HCT116 (cell line): ENCODE results near the gene SPATA19. TPM values are rescaled to one million over a fixed set of nuclear protein-coding genes. Genes with fewer than 3 reads are reported as not detected.

Experiments
- ATAC-seq: fragments of 200-7000 bp; cut with Tn5 transposase; 2 replicates; pipeline ENCODE4 v1.9.1; 2020; ENCODE audit warnings: mild to moderate bottlenecking, moderate library complexity
- BruUV-seq: library from RNA; stranded (reverse); fragments of 400-500 nt; replicated peaks from 2 replicates; lab custom pipeline; 2021; lab: Mats Ljungman, UMichigan
- CTCF ChIA-PET: fragments of 300-600 bp; sonication (Branson Sonifier 250); formaldehyde crosslinking; loops from one replicate; lab custom pipeline; 2021; ENCODE audit warnings: antibody characterized with exemption; lab: Charles Lee
- POLR2A ChIA-PET: fragments of 300-600, 350-600 bp; sonication (Branson Sonifier 250); formaldehyde crosslinking; loops from one replicate; lab custom pipeline; 2021; ENCODE audit warnings: antibody characterized with exemption; lab: Charles Lee
- RAD21 ChIA-PET, 2 experiments: fragments of 300-600 bp; sonication (Branson Sonifier 250); formaldehyde crosslinking; loops; one replicate each; lab custom pipeline; 2023; ENCODE audit warnings: low total read pairs in 2 of 2; ENCODE audit not compliant: uncharacterized antibody in 2 of 2, unreplicated experiment in 2 of 2, low non-redundant PET in 1 of 2; lab: Charles Lee
- DNase-seq: peaks from one replicate; pipeline ENCODE4 v3.0.0-alpha.2; 2010; ENCODE audit warnings: low read depth, low spot score
- H2AFZ ChIP-seq: fragments of 200-600 bp; shearing (Covaris generic), sonication (generic); 2 replicates; pipeline ENCODE4 v1.6.1; 2017; ENCODE audit warnings: low read depth, mixed run types, mixed read lengths, antibody characterized with exemption, low read length; ENCODE audit not compliant: poor library complexity, severe bottlenecking
- H3K27ac ChIP-seq: 2 replicates; pipeline ENCODE4 v1.5.1; 2012; ENCODE audit warnings: low read depth, low read length
- H3K27me3 ChIP-seq: fragments of 200-600 bp; sonication (generic); 2 replicates; pipeline ENCODE4 v1.6.1; 2016; ENCODE audit warnings: mixed run types, low read length, mixed read lengths; ENCODE audit not compliant: insufficient read depth
- H3K36me3 ChIP-seq, 2 experiments: fragments of 200-500 bp in 1 of 2; fragments of 200-600 bp in 1 of 2; sonication (Bioruptor generic) in 1 of 2; sonication (generic) in 1 of 2; 2 replicates each; pipeline versions ENCODE4 v1.5.1 to v1.6.1; 2014 to 2016; ENCODE audit warnings: low read length in 2 of 2, inconsistent platforms in 1 of 2, mixed read lengths in 1 of 2, mixed run types in 1 of 2; ENCODE audit not compliant: insufficient read depth in 2 of 2, control insufficient read depth in 1 of 2
- H3K4me1 ChIP-seq, 2 experiments: fragments of 200-600 bp in 1 of 2; sonication (generic) in 1 of 2; 2 replicates each; pipeline versions ENCODE4 v1.5.1 to v1.6.1; 2012 to 2017; ENCODE audit warnings: low read length in 2 of 2, inconsistent platforms in 1 of 2, mild to moderate bottlenecking in 1 of 2, mixed read lengths in 1 of 2, mixed run types in 1 of 2, moderate library complexity in 1 of 2; ENCODE audit not compliant: insufficient read depth in 2 of 2, control insufficient read depth in 1 of 2
- H3K4me2 ChIP-seq: fragments of 200-600 bp; sonication (generic); 2 replicates; pipeline ENCODE4 v1.6.1; 2017; ENCODE audit warnings: mixed run types, low read length, mixed read lengths
- H3K4me3 ChIP-seq, 2 experiments: fragments of 200-600 bp in 1 of 2; sonication (generic) in 1 of 2; replicated peaks in 1 of 2; 2 replicates each; pipeline ENCODE4 v1.5.1; 2011 to 2016; ENCODE audit warnings: low read length in 2 of 2, control low read depth in 1 of 2, low read depth in 1 of 2, mild to moderate bottlenecking in 1 of 2, mixed read lengths in 1 of 2, mixed run types in 1 of 2
- H3K79me2 ChIP-seq: fragments of 200-600 bp; sonication (generic); 2 replicates; pipeline ENCODE4 v1.6.1; 2017; ENCODE audit warnings: mild to moderate bottlenecking, mixed run types, low read length, moderate library complexity, mixed read lengths; ENCODE audit not compliant: insufficient read depth
- H3K9ac ChIP-seq: fragments of 200-600 bp; sonication (generic); 2 replicates; pipeline ENCODE4 v1.6.1; 2016; ENCODE audit warnings: low read length, mixed read lengths
- H3K9me2 ChIP-seq: fragments of 200-600 bp; sonication (generic), shearing (Covaris generic); 2 replicates; pipeline ENCODE4 v1.6.1; 2017; ENCODE audit warnings: mixed run types, mild to moderate bottlenecking, moderate library complexity; ENCODE audit not compliant: insufficient read depth
- H3K9me3 ChIP-seq, 2 experiments: fragments of 200-500 bp in 1 of 2; fragments of 200-600 bp in 1 of 2; sonication (Bioruptor generic) in 1 of 2; sonication (generic) in 1 of 2; 2 replicates each; pipeline ENCODE4 v1.6.1; 2014 to 2017; ENCODE audit warnings: low read length in 2 of 2, mixed read lengths in 2 of 2, inconsistent platforms in 1 of 2, low read depth in 1 of 2, mild to moderate bottlenecking in 1 of 2, mixed run types in 1 of 2, moderate library complexity in 1 of 2; ENCODE audit not compliant: control insufficient read depth in 1 of 2, insufficient read depth in 1 of 2
- H4K20me1 ChIP-seq: fragments of 200-600 bp; sonication (generic), shearing (Covaris generic); 2 replicates; pipeline ENCODE4 v1.6.1; 2017; ENCODE audit warnings: mixed run types, mild to moderate bottlenecking, moderate library complexity; ENCODE audit not compliant: insufficient read depth
- EGR1 ChIP-seq: IDR thresholded peaks from 2 replicates; pipeline ENCODE4 v1.6.1; 2012; ENCODE audit warnings: low read depth
- intact Hi-C: fragments of 100-400 bp; cut with micrococcal nuclease; formaldehyde crosslinking; loops from 2 replicates; pipeline ENCODE4 v1.10.0; 2022
- total RNA-seq: library from RNA; stranded (reverse); gene quantifications from one replicate; pipeline ENCODE4 v1.2.1, GENCODE V29; 2021; ENCODE audit not compliant: unreplicated experiment
- TF ChIP-seq, protein P1 (sequence below), 3 experiments: fragments of 200-600 bp in 1 of 3; sonication (generic) in 1 of 3; IDR thresholded peaks in 2 of 3; conservative IDR thresholded peaks in 1 of 3; 2 replicates each; pipeline ENCODE4 v1.5.1; 2012 to 2017; ENCODE audit warnings: low read depth in 2 of 3, low read length in 2 of 3, antibody characterized with exemption in 1 of 3, borderline replicate concordance in 1 of 3, control low read depth in 1 of 3, mild to moderate bottlenecking in 1 of 3, mixed read lengths in 1 of 3, mixed run types in 1 of 3, moderate library complexity in 1 of 3; ENCODE audit not compliant: insufficient read depth in 1 of 3

Gene SPATA19
- total RNA-seq, 1 experiment from 2014 or later, result not detected

DNA sequence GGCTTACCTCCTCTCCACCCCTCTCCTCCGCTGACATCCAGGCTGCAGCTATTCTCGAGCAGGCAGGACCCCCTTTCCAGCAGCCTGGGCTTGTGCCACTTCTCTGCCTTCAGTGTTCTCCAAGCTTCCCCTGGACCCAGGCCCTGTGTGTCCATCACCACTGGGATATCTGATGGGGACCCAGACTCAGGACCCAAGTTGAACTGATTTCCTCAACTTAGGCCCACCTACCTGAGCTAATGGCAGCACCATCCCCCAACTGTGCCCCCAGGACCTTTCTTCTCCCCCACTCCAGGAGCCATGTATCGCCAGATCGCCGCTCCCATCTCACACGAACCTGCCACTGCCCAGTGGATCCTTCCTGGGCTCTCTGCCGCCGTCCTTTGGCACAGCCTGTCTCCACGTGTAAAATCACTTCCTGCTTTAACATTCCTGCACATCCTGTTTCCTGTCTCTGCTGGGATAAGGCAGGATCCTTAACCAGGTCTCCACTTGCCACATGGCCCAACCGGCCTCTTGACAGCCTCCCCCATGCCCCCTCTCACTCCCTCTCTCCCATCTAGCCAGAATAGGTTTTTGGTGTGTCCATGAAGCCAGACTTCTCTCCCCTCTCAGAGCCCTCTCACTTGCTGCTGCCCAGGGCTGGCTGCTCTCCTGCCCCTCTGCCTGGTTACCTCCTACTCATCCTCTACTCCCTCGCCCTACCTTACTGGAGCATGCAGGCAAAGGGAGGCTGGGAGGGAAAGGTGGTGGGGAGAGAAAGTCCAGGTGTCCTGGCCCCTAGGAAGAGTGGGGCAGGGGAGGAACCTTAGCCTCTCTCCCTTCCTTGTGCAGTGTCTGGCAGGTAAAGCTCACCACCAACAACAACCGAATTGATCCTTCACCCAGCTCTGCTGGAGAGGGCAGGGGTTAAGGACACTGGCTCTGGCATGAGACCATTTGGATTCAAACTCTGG lies 9.4 kb downstream of the SPATA19 start:
- intact Hi-C loops, result loop anchor here (1.0 to 2.0 kb wide), 2 partner anchors 701 to 758 kb away; no protein-coding TSS in a partner anchor
- H3K9me2 ChIP-seq, result no peaks in the 10 kb centered on the region
- no peak overlapping the region for H3K27ac ChIP-seq
- no peaks in the 10 kb centered on the region for H3K36me3 ChIP-seq
- H3K9ac ChIP-seq, result no peak overlapping the region
- H3K4me2 ChIP-seq, result peak overlapping the region; percentile 44; the same call in 1 of the 2 replicates
- H3K4me1 ChIP-seq, result peaks cover 0 to 6% of the 10 kb centered on the region in 2 experiments; a peak in 1 of 4 replicates
- ATAC-seq, result peak; percentile 57
- no TSS peak for BruUV-seq
- H2AFZ ChIP-seq, result peak overlapping the region; percentile 54
- POLR2A ChIA-PET, result no interaction called here
- H4K20me1 ChIP-seq, result no peaks in the 10 kb centered on the region
- H3K9me3 ChIP-seq, result no peaks in the 10 kb centered on the region
- CTCF ChIA-PET, result interaction anchor here (1.0 to 1.7 kb wide), 6 partner anchors 10 to 759 kb away, joined by 3 to 20 read pairs (median 6); no protein-coding TSS in a partner anchor
- H3K79me2 ChIP-seq, result no peaks in the 10 kb centered on the region
- H3K27me3 ChIP-seq, result no peaks in the 10 kb centered on the region
- TF ChIP-seq, protein P1, sequence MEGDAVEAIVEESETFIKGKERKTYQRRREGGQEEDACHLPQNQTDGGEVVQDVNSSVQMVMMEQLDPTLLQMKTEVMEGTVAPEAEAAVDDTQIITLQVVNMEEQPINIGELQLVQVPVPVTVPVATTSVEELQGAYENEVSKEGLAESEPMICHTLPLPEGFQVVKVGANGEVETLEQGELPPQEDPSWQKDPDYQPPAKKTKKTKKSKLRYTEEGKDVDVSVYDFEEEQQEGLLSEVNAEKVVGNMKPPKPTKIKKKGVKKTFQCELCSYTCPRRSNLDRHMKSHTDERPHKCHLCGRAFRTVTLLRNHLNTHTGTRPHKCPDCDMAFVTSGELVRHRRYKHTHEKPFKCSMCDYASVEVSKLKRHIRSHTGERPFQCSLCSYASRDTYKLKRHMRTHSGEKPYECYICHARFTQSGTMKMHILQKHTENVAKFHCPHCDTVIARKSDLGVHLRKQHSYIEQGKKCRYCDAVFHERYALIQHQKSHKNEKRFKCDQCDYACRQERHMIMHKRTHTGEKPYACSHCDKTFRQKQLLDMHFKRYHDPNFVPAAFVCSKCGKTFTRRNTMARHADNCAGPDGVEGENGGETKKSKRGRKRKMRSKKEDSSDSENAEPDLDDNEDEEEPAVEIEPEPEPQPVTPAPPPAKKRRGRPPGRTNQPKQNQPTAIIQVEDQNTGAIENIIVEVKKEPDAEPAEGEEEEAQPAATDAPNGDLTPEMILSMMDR (IDR thresholded peaks at IDR 0.05 in 2 of 3, conservative IDR thresholded peaks at IDR 0.05 in 1 of 3; ENCODE audit: borderline replicate concordance in 1 of 3, insufficient read depth in 1 of 3, low read depth in 2 of 3, low read length in 2 of 3), result peak in 2 of 3 experiments; percentile 22 to 26; a peak in 2 of 6 replicates
- TF ChIP-seq EGR1, result no peak
- TF ChIP-seq, all 23 proteins: peak for 1
- RAD21 ChIA-PET, result interaction anchor here (1.2 kb wide), 2 partner anchors 701 to 758 kb away, joined by 3 to 5 read pairs; no protein-coding TSS in a partner anchor
- no peak for DNase-seq
- H3K4me3 ChIP-seq, result no peak overlapping the region
